Measurements from ENCODE around the gene USP7. TPM values are rescaled to one million over a fixed set of nuclear protein-coding genes. Genes with fewer than 3 reads are reported as not detected.

USP7 gene
- polyA plus RNA-seq, 2 of the 4 experiments (the other 2 are of a cell fraction) = 39.6 to 65.9 TPM

DNA sequence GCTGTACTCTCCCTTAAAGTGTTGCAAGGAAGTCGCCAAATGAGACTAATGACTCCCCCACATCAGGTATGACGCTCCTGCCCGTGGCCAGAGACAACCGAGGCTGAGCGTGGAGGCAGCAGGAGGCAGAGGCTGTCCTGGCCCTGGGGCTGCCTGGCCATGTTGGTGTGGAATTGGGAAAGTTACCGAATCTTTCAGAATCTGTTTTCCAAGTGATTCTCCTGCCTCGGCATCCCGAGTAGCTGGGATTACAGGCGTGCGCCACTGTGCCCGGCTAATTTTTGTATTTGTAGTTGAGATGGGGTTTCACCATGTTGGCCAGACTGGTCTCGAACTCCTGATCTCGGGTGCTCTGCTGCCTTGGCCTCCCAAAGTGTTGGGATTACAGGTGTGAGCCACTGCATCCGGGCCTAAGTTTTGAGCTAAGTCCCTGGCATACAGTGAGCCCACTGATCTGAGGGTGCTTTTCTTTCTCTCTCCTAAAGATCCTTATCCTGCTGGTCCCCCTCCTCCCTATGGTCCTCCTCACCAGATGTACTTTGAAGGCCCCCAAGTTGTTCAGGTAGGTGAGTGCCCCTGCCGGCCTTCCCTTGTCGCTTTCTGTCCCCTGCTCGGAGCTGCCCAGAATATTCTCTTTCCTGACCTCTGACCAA is 80.9 kb downstream of the USP7 start:
- FAIRE-seq = no peak
- TF ChIP-seq NFE2L2 (conservative IDR thresholded peaks at IDR 0.05; ENCODE audit: low read length) (no peak), FOSL2 (IDR thresholded peaks at IDR 0.05) (no peak), FOSL2 (CRISPR knock-in tag; IDR thresholded peaks at IDR 0.05) (no peak), ZFP36 (IDR thresholded peaks at IDR 0.05; ENCODE audit: borderline replicate concordance, partially characterized antibody) (no peak), HEYL (CRISPR knock-in tag; IDR thresholded peaks at IDR 0.05) (no peak), JUNB (IDR thresholded peaks at IDR 0.05) (no peak), HOXA7 (CRISPR knock-in tag; IDR thresholded peaks at IDR 0.05) (no peak), EP300 (IDR thresholded peaks at IDR 0.05) (no peak), GATA3 (IDR thresholded peaks at IDR 0.05; ENCODE audit: borderline replicate concordance) (no peak)
- TF ChIP-seq, protein P1, sequence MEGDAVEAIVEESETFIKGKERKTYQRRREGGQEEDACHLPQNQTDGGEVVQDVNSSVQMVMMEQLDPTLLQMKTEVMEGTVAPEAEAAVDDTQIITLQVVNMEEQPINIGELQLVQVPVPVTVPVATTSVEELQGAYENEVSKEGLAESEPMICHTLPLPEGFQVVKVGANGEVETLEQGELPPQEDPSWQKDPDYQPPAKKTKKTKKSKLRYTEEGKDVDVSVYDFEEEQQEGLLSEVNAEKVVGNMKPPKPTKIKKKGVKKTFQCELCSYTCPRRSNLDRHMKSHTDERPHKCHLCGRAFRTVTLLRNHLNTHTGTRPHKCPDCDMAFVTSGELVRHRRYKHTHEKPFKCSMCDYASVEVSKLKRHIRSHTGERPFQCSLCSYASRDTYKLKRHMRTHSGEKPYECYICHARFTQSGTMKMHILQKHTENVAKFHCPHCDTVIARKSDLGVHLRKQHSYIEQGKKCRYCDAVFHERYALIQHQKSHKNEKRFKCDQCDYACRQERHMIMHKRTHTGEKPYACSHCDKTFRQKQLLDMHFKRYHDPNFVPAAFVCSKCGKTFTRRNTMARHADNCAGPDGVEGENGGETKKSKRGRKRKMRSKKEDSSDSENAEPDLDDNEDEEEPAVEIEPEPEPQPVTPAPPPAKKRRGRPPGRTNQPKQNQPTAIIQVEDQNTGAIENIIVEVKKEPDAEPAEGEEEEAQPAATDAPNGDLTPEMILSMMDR (IDR thresholded peaks at IDR 0.05) = no peak
- TF ChIP-seq, protein P2, sequence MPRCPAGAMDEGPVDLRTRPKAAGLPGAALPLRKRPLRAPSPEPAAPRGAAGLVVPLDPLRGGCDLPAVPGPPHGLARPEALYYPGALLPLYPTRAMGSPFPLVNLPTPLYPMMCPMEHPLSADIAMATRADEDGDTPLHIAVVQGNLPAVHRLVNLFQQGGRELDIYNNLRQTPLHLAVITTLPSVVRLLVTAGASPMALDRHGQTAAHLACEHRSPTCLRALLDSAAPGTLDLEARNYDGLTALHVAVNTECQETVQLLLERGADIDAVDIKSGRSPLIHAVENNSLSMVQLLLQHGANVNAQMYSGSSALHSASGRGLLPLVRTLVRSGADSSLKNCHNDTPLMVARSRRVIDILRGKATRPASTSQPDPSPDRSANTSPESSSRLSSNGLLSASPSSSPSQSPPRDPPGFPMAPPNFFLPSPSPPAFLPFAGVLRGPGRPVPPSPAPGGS (IDR thresholded peaks at IDR 0.05) = no peak
- Histone ChIP-seq H3K4me3 (no peak overlapping the region), H3K27ac (no peak overlapping the region), H3K4me1 (peaks cover 39% of the 10 kb centered on the region), H3K4me2 (no peak overlapping the region), H3K9me3 (no peaks in the 10 kb centered on the region)
- ATAC-seq = no peak
- POLR2A ChIA-PET = no interaction called here
- CTCF ChIA-PET = interaction anchor here (1.0 to 9.0 kb wide), 7 partner anchors 12 to 315 kb away, joined by 3 to 147 read pairs (median 47); partner anchors contain the start of gene CARHSP1
- no peak for DNase-seq (ENCODE audit: low read depth in 1 of 2, low spot score in 1 of 2)
- WGBS (ENCODE audit: missing lambda C conversion rate) = 80% methylated on average over 17 of the region's 17 CpGs

DNA sequence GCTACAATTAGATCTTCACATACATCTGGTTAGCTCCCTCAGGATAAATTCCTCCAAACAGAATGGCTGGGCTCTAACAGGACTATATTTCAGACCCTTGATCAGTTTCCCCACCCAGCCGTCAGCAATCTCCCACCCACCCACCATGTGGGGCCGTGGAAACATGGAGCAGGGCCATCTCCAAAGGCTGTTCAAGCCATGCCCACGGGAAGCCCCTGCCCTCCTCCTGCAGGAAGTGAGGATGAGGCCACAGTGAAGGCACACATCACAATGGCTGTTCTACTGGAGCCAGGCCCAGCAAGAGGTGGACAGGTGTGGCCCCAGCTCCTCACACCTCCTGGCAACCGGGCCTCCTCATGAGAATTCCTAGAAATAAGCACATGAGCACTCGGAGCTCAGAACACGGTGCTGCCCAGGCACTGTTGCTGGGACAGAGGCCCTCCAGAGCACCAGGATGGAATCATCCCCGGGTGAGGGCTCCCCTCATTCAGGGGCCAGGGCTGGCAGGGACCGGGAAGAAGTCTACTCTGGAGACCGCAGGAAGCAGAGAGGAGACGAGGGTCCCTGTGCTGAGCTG is 81.6 kb downstream of the USP7 start, which contains the start of gene LITAFD:
TSS of gene LITAFD (plus strand) at position 311 of the 577 bp plus-strand sequence. CDS start 2,005 bp downstream, outside the sequence.
- CTCF ChIA-PET = interaction anchor here (0.6 to 9.0 kb wide), 8 partner anchors 12 to 314 kb away, joined by 3 to 147 read pairs (median 40); partner anchors contain the start of gene CARHSP1
- POLR2A ChIA-PET = interaction anchor here (1.3 kb wide), 1 partner anchor 13 kb away, joined by 6 read pairs; the partner anchor contains the start of gene CARHSP1

More for the DNA sequence above, 81.6 kb downstream of the USP7 start, which contains the start of gene LITAFD:
- TF ChIP-seq, protein P1 (IDR thresholded peaks at IDR 0.05) = no peak
- TF ChIP-seq MAZ (IDR thresholded peaks at IDR 0.05; ENCODE audit: borderline replicate concordance, low read depth, low read length) (no peak), CEBPB (IDR thresholded peaks at IDR 0.05) (no peak), RAD21 (conservative IDR thresholded peaks at IDR 0.05 in 1 of 2, IDR thresholded peaks at IDR 0.05 in 1 of 2) (no peak), RNF2 (IDR thresholded peaks at IDR 0.05; ENCODE audit: borderline replicate concordance, low read depth) (no peak), SMC3 (IDR thresholded peaks at IDR 0.05) (no peak), EHMT2 (IDR thresholded peaks at IDR 0.05; ENCODE audit: low read depth) (no peak), ZNF302 (CRISPR knock-in tag; IDR thresholded peaks at IDR 0.05) (no peak), TP53 (CRISPR knock-in tag; IDR thresholded peaks at IDR 0.05) (no peak), MAFK (IDR thresholded peaks at IDR 0.05; ENCODE audit: partially characterized antibody) (no peak), JUN (IDR thresholded peaks at IDR 0.05) (no peak), RARB (CRISPR knock-in tag; IDR thresholded peaks at IDR 0.05) (no peak), EHF (CRISPR knock-in tag; IDR thresholded peaks at IDR 0.05) (no peak), KDM1A (IDR thresholded peaks at IDR 0.05; ENCODE audit: low read depth) (no peak)
- TF ChIP-seq, protein P3, sequence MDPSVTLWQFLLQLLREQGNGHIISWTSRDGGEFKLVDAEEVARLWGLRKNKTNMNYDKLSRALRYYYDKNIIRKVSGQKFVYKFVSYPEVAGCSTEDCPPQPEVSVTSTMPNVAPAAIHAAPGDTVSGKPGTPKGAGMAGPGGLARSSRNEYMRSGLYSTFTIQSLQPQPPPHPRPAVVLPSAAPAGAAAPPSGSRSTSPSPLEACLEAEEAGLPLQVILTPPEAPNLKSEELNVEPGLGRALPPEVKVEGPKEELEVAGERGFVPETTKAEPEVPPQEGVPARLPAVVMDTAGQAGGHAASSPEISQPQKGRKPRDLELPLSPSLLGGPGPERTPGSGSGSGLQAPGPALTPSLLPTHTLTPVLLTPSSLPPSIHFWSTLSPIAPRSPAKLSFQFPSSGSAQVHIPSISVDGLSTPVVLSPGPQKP (IDR thresholded peaks at IDR 0.05; ENCODE audit: low read depth, low read length) = no peak
- TF ChIP-seq, protein P4, sequence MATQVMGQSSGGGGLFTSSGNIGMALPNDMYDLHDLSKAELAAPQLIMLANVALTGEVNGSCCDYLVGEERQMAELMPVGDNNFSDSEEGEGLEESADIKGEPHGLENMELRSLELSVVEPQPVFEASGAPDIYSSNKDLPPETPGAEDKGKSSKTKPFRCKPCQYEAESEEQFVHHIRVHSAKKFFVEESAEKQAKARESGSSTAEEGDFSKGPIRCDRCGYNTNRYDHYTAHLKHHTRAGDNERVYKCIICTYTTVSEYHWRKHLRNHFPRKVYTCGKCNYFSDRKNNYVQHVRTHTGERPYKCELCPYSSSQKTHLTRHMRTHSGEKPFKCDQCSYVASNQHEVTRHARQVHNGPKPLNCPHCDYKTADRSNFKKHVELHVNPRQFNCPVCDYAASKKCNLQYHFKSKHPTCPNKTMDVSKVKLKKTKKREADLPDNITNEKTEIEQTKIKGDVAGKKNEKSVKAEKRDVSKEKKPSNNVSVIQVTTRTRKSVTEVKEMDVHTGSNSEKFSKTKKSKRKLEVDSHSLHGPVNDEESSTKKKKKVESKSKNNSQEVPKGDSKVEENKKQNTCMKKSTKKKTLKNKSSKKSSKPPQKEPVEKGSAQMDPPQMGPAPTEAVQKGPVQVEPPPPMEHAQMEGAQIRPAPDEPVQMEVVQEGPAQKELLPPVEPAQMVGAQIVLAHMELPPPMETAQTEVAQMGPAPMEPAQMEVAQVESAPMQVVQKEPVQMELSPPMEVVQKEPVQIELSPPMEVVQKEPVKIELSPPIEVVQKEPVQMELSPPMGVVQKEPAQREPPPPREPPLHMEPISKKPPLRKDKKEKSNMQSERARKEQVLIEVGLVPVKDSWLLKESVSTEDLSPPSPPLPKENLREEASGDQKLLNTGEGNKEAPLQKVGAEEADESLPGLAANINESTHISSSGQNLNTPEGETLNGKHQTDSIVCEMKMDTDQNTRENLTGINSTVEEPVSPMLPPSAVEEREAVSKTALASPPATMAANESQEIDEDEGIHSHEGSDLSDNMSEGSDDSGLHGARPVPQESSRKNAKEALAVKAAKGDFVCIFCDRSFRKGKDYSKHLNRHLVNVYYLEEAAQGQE (IDR thresholded peaks at IDR 0.05) = no peak
- FAIRE-seq = no peak
- no peak for DNase-seq (ENCODE audit: low read depth in 1 of 2, low spot score in 1 of 2)
- H3K4me1 ChIP-seq = peaks cover 41% of the 10 kb centered on the region
- 59% methylated on average over 3 of the region's 10 CpGs for WGBS (ENCODE audit: missing lambda C conversion rate)
- no peak for ATAC-seq
- no peaks in the 10 kb centered on the region for H3K9me3 ChIP-seq
- no peak within 1 kb of the TSS for H3K4me3 ChIP-seq
- H3K4me2 ChIP-seq = no peak within 1 kb of the TSS
- H3K27ac ChIP-seq = no peak within 1 kb of the TSS

All from A549 (cell line).